CD4-positive, alpha-beta T cell treated with Interferon gamma for 1 hour (primary cell): ENCODE results near the gene RFNG.
A peak's percentile ranks its signal among the peaks of the same experiment; 100 is the strongest.

ENCODE experiments used
- DNase-seq: peaks from one replicate; pipeline ENCODE4 v3.0.0-alpha.2; 2020

Gene RFNG, protein sequence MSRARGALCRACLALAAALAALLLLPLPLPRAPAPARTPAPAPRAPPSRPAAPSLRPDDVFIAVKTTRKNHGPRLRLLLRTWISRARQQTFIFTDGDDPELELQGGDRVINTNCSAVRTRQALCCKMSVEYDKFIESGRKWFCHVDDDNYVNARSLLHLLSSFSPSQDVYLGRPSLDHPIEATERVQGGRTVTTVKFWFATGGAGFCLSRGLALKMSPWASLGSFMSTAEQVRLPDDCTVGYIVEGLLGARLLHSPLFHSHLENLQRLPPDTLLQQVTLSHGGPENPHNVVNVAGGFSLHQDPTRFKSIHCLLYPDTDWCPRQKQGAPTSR

DNA sequence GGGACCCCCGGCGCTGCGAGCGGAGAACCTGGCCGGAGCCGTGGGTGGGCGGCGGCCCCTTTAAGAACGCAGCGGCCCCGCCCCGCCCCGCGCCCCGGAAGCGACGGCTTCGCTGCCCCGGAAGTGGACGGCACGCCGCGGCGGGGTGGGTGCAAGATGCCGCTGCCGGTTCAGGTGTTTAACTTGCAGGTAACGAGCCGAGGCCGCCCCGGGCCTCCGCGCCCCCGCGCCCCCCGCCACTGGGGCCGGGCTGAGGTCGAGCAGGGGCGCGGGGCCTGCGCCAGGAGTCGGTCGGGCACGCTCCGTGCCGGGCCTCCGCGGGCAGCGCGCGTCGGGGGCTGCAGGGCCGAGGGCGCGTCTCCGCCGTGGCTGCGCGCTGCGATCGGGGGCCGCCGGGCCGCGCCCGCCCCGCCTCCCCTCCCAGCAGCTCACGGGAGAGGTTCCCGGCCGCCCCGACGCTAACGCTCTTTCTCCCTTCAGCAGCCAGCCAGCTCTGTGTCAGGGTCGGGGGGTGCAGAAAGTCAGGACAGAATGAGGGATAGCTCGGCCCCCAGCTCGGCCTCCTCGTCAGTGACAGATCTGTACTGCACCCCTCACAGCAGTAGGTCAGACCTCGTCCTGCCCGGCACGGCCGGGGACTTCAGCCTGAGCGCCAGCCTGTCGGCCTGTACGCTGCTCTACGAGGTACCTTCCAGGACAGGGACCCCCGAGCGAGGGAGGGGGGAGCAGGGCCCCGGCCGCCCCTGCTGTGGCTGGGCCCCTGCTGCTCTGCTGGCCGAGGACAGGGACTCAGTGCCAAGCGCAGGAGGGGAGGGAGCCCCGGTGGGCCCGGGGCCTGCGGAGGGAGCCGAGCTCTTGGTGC lies at the start of gene RFNG, which contains the start of gene GPS1:
TSS of gene RFNG (minus strand) at position 36 of the 862 bp plus-strand sequence. CDS start 45 bp downstream, outside the sequence.
TSS of gene GPS1 (plus strand) at position 123 of the 862 bp plus-strand sequence. CDS start at position 157, 34 bp downstream.
- DNase-seq = peak; percentile 65

GRCh38 chr17:82101301-82101715 lies 49.7 kb upstream of the RFNG start:
- no peak for DNase-seq

DNA sequence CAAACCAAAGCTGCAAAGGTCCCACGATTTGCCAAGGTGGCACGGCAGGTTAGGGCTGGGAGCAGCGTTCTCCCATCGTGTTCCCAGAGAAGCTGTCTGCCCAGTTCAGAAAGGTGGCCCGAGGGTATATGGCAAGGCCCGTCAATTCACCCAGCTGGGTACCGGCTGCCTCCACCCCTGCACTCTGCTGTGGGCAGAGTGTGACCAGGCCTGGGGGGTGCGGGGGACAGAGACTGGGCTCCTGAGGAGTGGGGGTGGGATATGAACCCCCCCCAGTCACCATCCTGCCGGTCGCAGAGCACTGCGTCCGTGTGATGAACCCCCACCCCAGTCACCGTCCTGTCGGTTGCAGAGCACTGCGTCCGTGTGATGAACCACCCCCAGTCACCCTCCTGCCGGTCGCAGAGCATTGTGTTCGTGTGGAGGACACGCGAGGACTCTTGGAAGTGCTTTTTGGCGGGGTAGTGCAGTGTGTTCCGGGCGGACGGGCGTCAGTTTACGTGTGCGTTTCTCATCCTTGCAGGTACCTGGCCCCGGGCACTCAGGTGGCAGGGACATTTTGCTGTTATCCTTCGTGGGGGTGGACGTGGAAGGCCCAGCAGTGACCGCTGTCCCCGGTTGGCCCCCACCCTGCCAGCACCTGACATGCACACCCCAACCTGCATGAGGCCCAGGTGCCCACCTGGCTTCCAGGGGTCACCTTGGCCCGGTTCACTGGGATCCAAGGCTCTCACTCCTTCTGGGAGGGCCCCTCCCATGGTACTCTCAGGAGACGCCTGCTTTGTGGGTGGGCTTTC lies 49.1 kb upstream of the RFNG start:
- no peak for DNase-seq

- no peak for DNase-seq
Measured at GRCh38 chr17:82098939-82099763, 47.5 kb upstream of the RFNG start.

GRCh38 chr17:82098169-82098938 lies 46.7 kb upstream of the RFNG start, which contains the start of gene FASN:
Gene FASN, minus strand, starts transcription at chr17:82098236. Its CDS starts 1,791 bp downstream, at chr17:82096445.
- DNase-seq = peak; percentile 95

DNA sequence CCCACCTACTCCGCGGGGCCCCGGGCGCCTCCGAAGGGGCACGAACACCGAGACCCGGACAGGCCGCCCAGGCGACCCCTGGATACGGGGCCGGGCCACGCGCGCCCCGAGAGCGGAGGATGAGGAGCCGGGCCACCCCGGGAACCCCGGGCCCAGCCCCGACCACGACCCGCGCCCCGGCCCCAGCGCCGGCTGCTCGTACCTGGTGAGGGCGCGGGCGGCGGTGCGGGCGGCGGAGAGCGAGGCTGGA lies 46.2 kb upstream of the RFNG start:
- no peak for DNase-seq

DNA sequence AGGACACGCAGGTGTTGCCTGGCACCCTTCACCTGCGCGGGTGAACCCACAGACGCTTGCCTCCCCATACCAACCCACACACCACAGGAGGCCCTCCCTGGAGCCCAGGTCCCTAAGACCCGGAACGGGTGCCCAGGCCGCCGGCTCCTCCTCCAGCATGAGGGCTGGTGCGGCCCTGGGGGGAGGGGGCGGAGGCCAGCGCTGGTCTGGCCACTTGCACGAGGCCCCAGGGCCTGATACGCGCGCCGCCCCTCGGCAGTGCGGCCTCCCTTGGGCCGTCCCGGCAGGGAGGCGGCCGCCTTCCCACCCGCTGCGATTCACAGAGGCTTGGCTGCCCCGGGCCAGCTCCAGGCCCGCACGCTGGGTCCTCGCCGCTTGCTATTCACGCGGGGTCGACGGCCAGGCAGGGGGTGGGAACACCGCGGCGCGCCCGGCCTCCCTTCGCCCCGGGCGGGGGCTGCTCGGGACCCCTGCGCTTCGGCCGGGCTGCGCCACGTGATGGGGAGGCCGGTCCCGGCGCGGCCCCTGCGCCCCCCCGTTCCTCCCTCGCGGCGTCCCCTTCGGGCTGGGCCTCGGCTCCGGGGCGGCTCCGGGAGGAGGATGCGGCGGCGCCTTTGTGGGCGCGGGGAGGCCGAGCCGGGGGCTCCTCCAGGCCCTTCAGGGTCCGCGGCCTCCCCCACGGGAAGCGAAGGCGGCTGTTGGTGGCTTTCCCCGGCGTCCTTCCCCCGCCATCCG lies 45.7 kb upstream of the RFNG start:
- no peak for DNase-seq

- DNase-seq = no peak
Measured at GRCh38 chr17:82096709-82097183, 45.1 kb upstream of the RFNG start.

DNA sequence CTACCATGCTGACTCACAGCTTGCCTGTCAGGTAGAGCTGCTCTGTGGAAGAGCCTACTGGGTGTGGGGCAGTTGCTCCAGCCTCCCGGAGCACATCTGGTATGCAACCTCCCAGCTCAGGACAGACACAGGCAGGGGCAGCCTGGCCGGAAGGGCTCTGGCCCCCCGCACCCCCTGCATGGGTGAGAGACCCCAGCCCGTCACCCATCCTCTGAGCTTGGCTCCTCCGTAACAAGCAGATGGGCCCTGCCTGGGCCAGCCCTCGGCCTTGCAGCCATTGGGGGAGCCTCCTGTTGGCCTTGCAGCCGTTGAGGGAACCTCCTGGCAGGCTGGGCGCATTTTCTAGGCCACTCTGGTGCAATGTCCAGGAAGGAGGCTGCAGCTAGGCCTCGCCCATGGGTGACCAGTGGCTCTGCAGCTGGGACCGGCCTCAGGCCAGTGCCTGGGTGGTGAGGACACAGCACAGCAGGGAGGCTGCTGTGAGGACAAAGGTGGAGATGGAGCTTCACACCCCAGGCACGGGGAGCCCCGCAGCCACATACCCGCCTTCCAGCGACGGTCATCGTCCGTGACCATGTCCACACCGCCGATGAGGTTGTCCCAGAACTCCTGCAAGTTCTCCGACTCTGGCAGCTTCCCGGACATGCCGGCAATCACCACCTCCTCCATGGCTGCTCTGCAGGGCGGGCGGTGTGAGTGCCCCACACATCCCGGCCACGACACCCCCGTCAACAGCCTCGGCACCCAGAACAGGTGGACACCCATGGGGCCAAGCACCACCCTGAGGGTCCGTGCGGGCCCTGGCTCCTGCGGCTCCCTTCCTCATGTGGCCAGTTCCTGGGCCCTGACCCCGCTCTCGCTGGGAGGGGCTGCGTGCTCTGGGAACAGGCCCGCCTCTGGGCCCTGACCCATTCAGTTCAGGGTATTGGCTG lies 44.4 kb upstream of the RFNG start:
- DNase-seq = no peak

- DNase-seq = no peak
Measured at GRCh38 chr17:82094931-82095776, 43.5 kb upstream of the RFNG start.

- no peak for DNase-seq
Measured at GRCh38 chr17:82092995-82093751, 41.6 kb upstream of the RFNG start.

- DNase-seq = no peak
Measured at GRCh38 chr17:82092628-82092994, 41.0 kb upstream of the RFNG start.

DNA sequence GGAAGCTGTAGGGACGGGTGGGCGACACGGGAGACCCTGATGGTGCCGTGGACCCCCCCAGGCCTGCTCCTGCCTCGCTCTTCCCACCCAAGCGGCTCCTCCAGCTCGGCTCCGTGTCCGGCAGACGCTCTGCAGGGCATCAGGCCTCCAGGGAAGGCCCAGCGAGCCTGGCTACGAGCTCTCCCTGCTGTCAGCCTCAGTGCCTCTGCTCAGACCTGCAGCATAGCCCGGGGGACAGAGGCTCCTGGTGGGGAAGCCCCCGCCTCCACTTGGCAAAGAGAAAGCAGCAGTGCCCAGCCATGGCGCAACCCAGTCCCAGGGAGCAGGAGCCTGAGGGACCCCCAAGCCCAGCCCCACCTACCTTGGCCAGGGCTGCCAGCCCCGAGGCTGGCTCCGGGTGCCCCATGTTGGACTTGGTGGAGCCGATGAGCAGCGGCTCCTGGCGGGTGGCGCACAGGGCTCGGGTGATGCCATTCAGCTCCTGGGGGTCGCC lies 40.5 kb upstream of the RFNG start:
- no peak for DNase-seq

DNA sequence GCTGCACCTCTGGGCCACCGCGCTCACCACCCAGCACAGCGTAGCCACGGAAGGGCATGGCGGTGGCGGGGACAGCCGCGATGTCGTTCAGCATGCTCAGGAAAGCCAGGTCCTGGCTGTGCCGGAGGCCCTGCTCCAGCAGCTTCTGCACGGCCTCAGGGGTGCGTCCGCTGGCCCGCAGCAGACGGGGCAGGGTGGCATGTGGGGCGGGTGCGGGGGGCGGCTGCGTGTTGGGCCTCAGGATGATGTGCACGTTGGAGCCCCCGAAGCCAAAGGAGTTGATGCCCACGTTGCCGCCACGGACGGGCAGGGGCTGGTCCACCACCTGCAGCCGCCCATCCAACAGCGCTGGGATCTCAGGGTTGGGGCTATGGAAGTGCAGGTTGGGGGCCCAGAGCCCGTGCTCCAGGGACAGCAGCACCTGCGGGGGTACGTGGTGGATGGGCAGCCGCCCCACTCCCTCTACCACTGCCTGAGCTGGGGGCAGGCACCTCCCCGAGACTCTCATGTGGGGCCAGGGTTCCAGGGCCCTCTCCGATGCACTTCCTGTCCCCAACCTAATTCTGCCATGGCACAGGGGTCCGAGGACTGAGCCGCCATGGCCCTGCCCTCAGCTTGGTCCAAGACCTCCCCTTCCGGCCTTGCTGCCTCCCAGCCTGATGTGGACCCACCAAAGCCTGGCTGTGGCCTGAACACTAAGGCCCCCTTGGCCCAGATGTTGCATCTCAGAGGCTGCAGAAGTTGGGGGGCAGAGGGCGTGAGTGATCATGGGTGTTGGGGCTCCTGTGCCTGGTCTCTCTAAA lies 39.9 kb upstream of the RFNG start:
- no peak for DNase-seq

- no peak for DNase-seq
Measured at GRCh38 chr17:82090549-82091263, 39.1 kb upstream of the RFNG start.
